GM18511 (cell line): ENCODE results near the gene KCNC4.

ENCODE experiments used
- ATAC-seq: cut with Tn5 transposase; IDR thresholded peaks from one replicate; pipeline ENCODE4 v1.9.1; 2021; ENCODE audit warnings: mild to moderate bottlenecking, moderate library complexity; ENCODE audit not compliant: unreplicated experiment

KCNC4 gene

DNA sequence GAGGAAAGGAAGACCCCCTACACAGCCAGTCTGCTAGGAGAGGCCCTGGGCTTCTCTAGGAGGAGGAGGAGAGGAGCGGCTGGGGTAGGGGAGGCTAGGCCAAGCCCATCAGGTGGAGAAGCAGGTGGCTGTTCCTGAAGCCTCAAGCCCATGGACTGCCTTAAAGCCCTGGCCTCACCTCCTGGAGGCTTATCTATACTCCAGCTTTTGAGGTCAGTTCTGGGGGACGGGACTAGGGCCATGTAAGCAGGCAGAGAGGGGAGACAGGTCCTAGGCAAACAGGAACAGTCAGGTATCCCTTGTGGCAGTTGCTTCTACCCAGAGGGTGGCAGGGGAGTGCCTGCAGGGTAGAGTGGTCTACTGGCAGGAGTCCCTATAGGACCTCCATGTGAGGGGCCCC lies 40.6 kb downstream of the KCNC4 start:
- no peak for ATAC-seq

DNA sequence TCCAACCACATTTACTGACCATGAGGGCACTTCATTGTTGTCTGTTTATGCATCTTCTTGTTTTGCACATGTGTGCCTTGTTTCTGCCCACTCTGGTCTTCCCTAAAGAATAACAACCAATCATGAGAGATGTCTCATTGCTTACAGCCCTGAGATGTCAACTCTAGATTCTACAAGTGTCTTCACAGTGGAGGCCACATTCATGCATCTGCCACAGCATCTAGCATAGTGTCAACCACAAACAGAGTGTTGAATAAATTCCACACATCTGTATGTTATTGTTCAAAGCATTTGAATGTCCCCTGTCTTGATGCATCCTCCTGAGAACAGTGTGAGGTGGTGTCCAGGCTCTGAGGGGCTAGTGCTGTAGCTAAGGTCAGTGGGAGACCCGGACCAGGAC lies 43.1 kb downstream of the KCNC4 start:
- ATAC-seq, result no peak

DNA sequence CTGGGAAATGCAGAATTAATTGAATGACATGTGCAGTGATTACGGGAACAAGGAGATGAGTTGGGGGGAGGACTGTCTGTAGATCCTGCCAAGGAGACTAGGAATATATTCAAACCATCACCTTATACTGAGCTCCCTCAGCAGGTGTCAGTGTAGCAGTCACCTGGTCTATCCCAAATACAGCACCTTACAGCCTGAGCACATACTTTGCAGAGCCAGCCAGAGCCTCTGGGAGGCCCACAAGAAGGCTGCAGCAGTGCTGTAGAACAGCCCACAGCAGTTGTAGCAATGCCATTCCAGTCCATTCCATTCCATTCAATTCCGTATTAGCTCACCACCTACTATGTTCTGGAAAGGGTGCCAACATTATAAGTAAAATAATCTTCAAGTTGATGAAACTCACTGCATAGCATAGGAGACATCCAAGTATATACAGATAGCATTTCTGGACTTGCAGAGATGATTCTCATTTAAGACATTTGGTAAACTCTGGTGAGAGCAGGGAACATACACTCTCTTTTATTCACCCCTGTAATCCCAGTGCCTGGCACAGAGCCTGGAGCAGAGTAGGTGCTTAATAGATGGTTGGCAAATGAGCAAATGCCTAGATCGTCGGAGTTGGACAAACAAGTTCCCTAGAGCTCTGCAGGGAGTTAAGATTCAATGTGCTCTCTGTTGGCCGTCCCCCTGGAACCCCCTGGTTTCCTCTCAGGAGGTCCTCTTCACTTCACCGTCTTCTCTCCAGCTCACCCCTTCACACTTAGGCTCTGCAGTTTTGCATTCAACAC lies 44.7 kb downstream of the KCNC4 start:
- ATAC-seq, result no peak

DNA sequence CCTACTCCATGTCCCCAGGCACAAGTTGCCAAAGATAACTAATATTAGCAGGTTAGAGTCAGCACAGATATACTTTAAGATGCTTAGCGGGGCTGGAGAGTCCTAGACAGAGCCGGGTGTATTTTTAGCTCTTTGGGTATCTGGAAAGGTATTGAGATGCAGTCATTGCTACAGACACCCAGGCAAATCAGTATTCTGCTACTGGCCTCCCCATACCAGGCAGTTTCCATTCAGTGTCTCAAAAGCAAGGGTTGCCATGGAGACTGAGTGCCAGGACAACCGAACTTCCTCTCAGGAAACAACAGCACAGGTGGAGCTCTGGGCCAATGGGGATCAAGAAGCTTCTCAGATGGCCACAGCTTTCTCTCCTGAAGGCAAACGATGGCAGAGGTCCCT lies 45.3 kb downstream of the KCNC4 start:
- ATAC-seq, result peak; percentile 49

DNA sequence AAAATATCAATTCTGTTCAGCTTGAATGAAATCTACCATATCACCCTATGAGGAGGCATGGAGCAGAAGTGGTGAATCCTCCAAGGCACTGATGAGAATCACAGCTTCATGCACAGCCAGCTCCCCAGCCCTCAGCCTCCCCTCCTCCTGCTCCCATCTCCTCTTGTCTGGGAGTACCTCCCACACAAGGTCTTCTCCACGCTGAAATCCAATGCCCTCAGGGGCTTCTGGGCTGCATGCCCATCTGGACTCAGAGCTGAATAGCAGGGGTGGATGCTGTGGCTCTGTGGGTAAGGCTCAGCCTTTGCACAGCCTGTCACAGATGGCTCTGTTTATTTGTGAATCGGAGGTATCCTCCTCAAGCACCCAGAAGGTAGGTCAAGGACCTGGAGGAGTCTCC lies 48.6 kb downstream of the KCNC4 start:
- ATAC-seq, result no peak

DNA sequence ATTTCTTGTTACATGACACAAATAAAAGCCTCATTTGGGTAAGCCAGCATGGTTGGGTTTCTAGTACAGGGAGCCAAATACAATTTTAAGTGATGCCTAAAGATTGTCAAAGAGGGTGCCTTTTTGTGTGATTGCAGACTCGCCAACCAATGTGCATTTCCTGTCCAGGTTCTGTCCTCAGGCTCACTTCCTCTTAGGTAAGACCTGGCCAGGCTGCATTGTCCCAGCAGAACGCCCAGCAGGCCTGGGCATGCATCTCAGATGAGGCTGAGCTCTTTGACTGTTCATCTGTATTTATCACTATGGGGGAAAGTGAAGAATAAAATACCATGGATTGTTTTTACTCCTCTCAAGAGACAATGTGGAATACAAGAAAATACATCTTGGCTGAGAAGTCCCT lies 49.7 kb downstream of the KCNC4 start:
- ATAC-seq, result no peak
